NOMO-1 treated with dmso at 0.1 percent for 144 hours (cell line): ENCODE results near the gene PRSS37.

ENCODE experiments used
- DNase-seq: peaks from one replicate; lab custom pipeline; 2025; ENCODE audit not compliant: unreplicated experiment; lab: John Stamatoyannopoulos, UW

Gene PRSS37

GRCh38 chr7:141788296-141788695, 53.0 kb downstream of the PRSS37 start:
- no peak for DNase-seq
